HepG2 (cell line): ENCODE data around the gene ATXN7L2. TPM values are rescaled to one million over a fixed set of nuclear protein-coding genes. Genes with fewer than 3 reads are reported as not detected.

ENCODE experiments used
- ATAC-seq: fragments of 200-7000 bp; cut with Tn5 transposase; 3 replicates; pipeline ENCODE4 v1.9.1; 2020; ENCODE audit warnings: mild to moderate bottlenecking, moderate library complexity
- BruUV-seq: library from RNA; stranded (reverse); fragments of 400-500 nt; replicated peaks from 2 replicates; lab custom pipeline; 2021; lab: Mats Ljungman, UMichigan
- CTCF ChIA-PET: fragments of 300-600 bp; formaldehyde crosslinking; extraction: SDS; loops from one replicate; lab custom pipeline; 2021; ENCODE audit warnings: low total read pairs, inconsistent platforms, low intra/inter-chr PET ratio; lab: Yijun Ruan, JAX
- POLR2A ChIA-PET: fragments of 350-600 bp; sonication (Branson Sonifier 250); formaldehyde crosslinking; loops from one replicate; lab custom pipeline; 2020; ENCODE audit warnings: antibody characterized with exemption, inconsistent platforms; lab: Yijun Ruan, JAX
- DNase-seq: peaks from one replicate; pipeline ENCODE4 v3.0.0-alpha.2; 2015; ENCODE audit warnings: low spot score
- FAIRE-seq: peaks from 3 replicates; lab custom pipeline; 2011; peaks lifted over from hg19 to GRCh38; lab: Jason Lieb, UNC
- H2AFZ ChIP-seq: one replicate; pipeline ENCODE4 v1.6.1; 2011; ENCODE audit warnings: low read length, inconsistent platforms
- H3K27ac ChIP-seq: fragments of 300-600 bp; 3 replicates; pipeline ENCODE4 v1.8.0; 2011; ENCODE audit warnings: mixed run types, mild to moderate bottlenecking, mixed read lengths, low read length, inconsistent platforms; ENCODE audit not compliant: insufficient read depth; ENCODE audit errors: extremely low read length
- H3K27me3 ChIP-seq, 2 experiments: fragments of 200-600 bp in 1 of 2; 2 replicates in 1 of 2; 3 replicates in 1 of 2; pipeline versions ENCODE4 v1.6.0 to v1.8.0; 2011; ENCODE audit warnings: low read length in 2 of 2, mild to moderate bottlenecking in 2 of 2, moderate library complexity in 2 of 2, inconsistent platforms in 1 of 2; ENCODE audit not compliant: insufficient read depth in 2 of 2, control insufficient read depth in 1 of 2
- H3K36me3 ChIP-seq, 2 experiments: fragments of 200-600 bp in 1 of 2; replicated peaks in 1 of 2; 2 replicates in 1 of 2; 3 replicates in 1 of 2; pipeline versions ENCODE4 v1.5.1 to v1.8.0; 2011; ENCODE audit warnings: low read length in 2 of 2, inconsistent platforms in 1 of 2; ENCODE audit not compliant: insufficient read depth in 2 of 2, control insufficient read depth in 1 of 2
- H3K4me1 ChIP-seq: 2 replicates; pipeline ENCODE4 v1.5.1; 2012; ENCODE audit warnings: low read length, inconsistent platforms; ENCODE audit not compliant: insufficient read depth
- H3K4me2 ChIP-seq: 2 replicates; pipeline ENCODE4 v1.6.0; 2011; ENCODE audit warnings: low read depth, low read length, inconsistent platforms
- H3K4me3 ChIP-seq, 3 experiments: fragments of 200-600 bp in 1 of 3; sonication (generic), shearing (Covaris generic) in 1 of 3; replicated peaks in 1 of 3; 2 replicates each; pipeline ENCODE4 v1.5.1; 2011 to 2016; ENCODE audit warnings: low read length in 3 of 3, inconsistent platforms in 2 of 3, low read depth in 2 of 3, mild to moderate bottlenecking in 2 of 3, control low read depth in 1 of 3, mixed read lengths in 1 of 3; ENCODE audit not compliant: insufficient read depth in 1 of 3
- H3K79me2 ChIP-seq: one replicate; pipeline ENCODE4 v1.6.1; 2011; ENCODE audit warnings: low read length, inconsistent platforms; ENCODE audit not compliant: insufficient read depth
- H3K9ac ChIP-seq: 2 replicates; pipeline ENCODE4 v1.6.0; 2011; ENCODE audit warnings: mild to moderate bottlenecking, low read depth, low read length, inconsistent platforms; ENCODE audit not compliant: insufficient read depth
- H3K9me3 ChIP-seq: 2 replicates; pipeline ENCODE4 v1.5.1; 2012; ENCODE audit warnings: mild to moderate bottlenecking, low read length
- H4K20me1 ChIP-seq: 2 replicates; pipeline ENCODE4 v1.6.0; 2011; ENCODE audit warnings: inconsistent platforms, mild to moderate bottlenecking, low read length, moderate library complexity; ENCODE audit not compliant: insufficient read depth
- ELF3 ChIP-seq: IDR thresholded peaks from 2 replicates; pipeline ENCODE4 v1.6.1; 2016; ENCODE audit warnings: missing genetic modification reagents, missing compliant biosample characterization
- EP300 ChIP-seq, 3 experiments: sonication (generic) in 1 of 3; formaldehyde crosslinking in 1 of 3; IDR thresholded peaks; 2 replicates each; pipeline versions ENCODE4 v1.5.1 to v1.6.1; 2011 to 2020; ENCODE audit warnings: low read depth in 2 of 3, low read length in 2 of 3, borderline replicate concordance in 1 of 3, improper control_type of control experiment in 1 of 3, mild to moderate bottlenecking in 1 of 3, missing genetic modification reagents in 1 of 3, moderate library complexity in 1 of 3
- GATAD2A ChIP-seq: IDR thresholded peaks from 2 replicates; pipeline ENCODE4 v1.6.1; 2016
- HOXD1 ChIP-seq: sonication (generic); formaldehyde crosslinking; IDR thresholded peaks from 2 replicates; pipeline ENCODE4 v1.5.0; 2020; ENCODE audit warnings: missing genetic modification reagents
- MED1 ChIP-seq: sonication (generic); formaldehyde crosslinking; IDR thresholded peaks from 2 replicates; pipeline ENCODE4 v1.4.0; 2020; ENCODE audit warnings: missing genetic modification reagents
- RAD21 ChIP-seq: fragments of 450-650 bp; formaldehyde crosslinking; IDR thresholded peaks from 2 replicates; pipeline ENCODE4 v1.5.0; 2020; ENCODE audit warnings: mild to moderate bottlenecking
- SALL2 ChIP-seq: sonication (generic); formaldehyde crosslinking; IDR thresholded peaks from 2 replicates; pipeline ENCODE4 v1.8.1; 2023; ENCODE audit warnings: mild to moderate bottlenecking, missing genetic modification reagents, inconsistent platforms
- SAP130 ChIP-seq: IDR thresholded peaks from 2 replicates; pipeline ENCODE4 v1.6.1; 2016; ENCODE audit warnings: low read depth
- SSRP1 ChIP-seq: IDR thresholded peaks from 2 replicates; pipeline ENCODE4 v1.6.1; 2016; ENCODE audit warnings: control low read depth
- XBP1 ChIP-seq: sonication (generic); formaldehyde crosslinking; IDR thresholded peaks from 2 replicates; pipeline ENCODE4 v1.5.0; 2020; ENCODE audit warnings: missing genetic modification reagents
- ZSCAN20 ChIP-seq: sonication (generic); formaldehyde crosslinking; IDR thresholded peaks from 2 replicates; pipeline ENCODE4 v1.4.0; 2020; ENCODE audit warnings: missing genetic modification reagents, mild to moderate bottlenecking, borderline replicate concordance
- WGBS: methylation state at CpG from one replicate; pipeline ENCODE4 v1.1.6; 2017; ENCODE audit warnings: low lambda C conversion rate; 5-methylcytosine and 5-hydroxymethylcytosine counted together
- in situ Hi-C: cut with HindIII; loops from 2 replicates; pipeline ENCODE4 v1.10.0; 2017; ENCODE audit warnings: low pct_unique_long_range_greater_than_20kb; ENCODE audit not compliant: extremely low pct_ligation_motif_present
- intact Hi-C: fragments of 100-400 bp; cut with micrococcal nuclease; formaldehyde crosslinking; loops from one replicate; pipeline ENCODE4 v1.10.0; 2022; ENCODE audit not compliant: unreplicated experiment
- polyA plus RNA-seq, 8 experiments: library from polyadenylated mRNA; depleted of rRNA in 3 of 8; stranded (reverse) in 7 of 8; unstranded in 1 of 8; fragments of >200 nt; fragmentation: Illumina TruSeq in 4 of 8; extraction: Trizol in 4 of 8; gene quantifications; 2 replicates each; pipeline versions ENCODE4 v1.2.1 to v1.2.3, GENCODE V29; 2011 to 2016; ENCODE audit warnings: low read depth in 4 of 8, missing spikeins in 1 of 8, mixed read lengths in 1 of 8; ENCODE audit not compliant: insufficient read depth in 1 of 8
- total RNA-seq, 5 experiments: library from RNA; depleted of rRNA; stranded (reverse); fragments of >200 nt; fragmentation: Illumina TruSeq; extraction: Trizol; gene quantifications; 2 replicates each; pipeline ENCODE4 v1.2.3, GENCODE V29; 2016; ENCODE audit warnings: low read depth in 1 of 5
- TF ChIP-seq, protein P1 (sequence below): sonication (generic); formaldehyde crosslinking; IDR thresholded peaks from 2 replicates; pipeline ENCODE4 v1.5.1; 2020; ENCODE audit warnings: mild to moderate bottlenecking, missing genetic modification reagents
- TF ChIP-seq, protein P2 (sequence below): sonication (generic); formaldehyde crosslinking; IDR thresholded peaks from 2 replicates; pipeline ENCODE4 v1.4.0; 2020; ENCODE audit warnings: mild to moderate bottlenecking, missing genetic modification reagents, borderline replicate concordance
- TF ChIP-seq, protein P3 (sequence below): IDR thresholded peaks from 2 replicates; pipeline ENCODE4 v1.6.1; 2016; ENCODE audit warnings: mild to moderate bottlenecking

Gene ATXN7L2
- total and polyA plus RNA-seq, 2 of the 13 experiments (the other 11 are each of a cell fraction or from before 2014, with no cell fraction given), result 2.7 to 2.8 TPM

DNA sequence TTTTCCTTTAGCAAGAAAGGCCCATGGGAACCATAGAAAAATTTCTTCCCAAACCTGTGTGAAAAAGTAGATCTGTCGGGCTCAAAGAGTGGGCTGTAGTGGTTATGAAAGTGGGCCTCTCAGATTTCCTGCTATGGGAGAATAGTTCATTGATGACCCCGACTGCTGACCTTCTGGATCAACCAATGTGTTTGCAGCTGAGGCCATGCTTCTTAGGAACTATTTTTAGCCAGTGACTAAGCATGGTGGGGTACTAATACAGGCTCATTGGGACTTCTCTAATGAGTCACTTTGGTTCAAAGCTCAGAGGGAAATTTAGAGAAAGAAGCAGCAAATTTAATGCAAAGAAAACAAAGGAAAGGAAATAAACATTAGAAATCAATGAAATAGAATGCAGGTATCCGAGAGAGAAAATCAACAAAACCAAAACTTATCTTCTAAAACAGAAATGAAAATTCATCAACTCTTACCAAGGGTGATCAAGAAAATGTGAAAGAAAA lies 44.9 kb upstream of the ATXN7L2 start (continued):
- TF ChIP-seq SSRP1 (CRISPR knock-in tag) (no peak), GATAD2A (CRISPR knock-in tag) (peak; percentile 37; the same call in 1 of the 2 replicates)

DNA sequence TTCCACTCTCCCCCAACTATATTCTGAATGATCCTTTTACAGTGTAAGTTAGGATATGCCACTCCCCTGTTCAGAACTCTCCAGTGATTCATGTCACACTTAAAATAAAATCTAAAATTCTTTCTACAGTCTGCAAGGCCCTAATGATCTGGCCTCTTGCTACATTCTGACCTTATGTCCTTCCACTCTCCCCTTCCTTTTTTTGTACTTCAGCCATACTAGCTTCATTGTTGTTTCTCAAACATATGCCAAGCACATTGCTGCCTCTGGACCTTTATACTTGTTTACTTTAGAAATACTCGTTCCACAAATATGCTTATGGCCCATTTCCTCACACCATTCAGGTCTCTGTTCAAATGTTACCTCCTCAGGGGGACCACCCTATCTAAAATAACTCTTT lies 42.6 kb upstream of the ATXN7L2 start:
- Histone ChIP-seq H3K4me1 (peaks cover 36% of the 10 kb centered on the region), H3K9ac (no peak overlapping the region), H3K27me3 (peaks cover 0 to 35% of the 10 kb centered on the region in 2 experiments; a peak in 2 of 5 replicates), H2AFZ (no peak overlapping the region), H3K9me3 (no peaks in the 10 kb centered on the region), H3K79me2 (no peaks in the 10 kb centered on the region), H3K4me3 (no peak overlapping the region), H4K20me1 (no peaks in the 10 kb centered on the region), H3K27ac (no peak overlapping the region), H3K4me2 (peak overlapping the region; percentile 38; the same call in 1 of the 2 replicates), H3K36me3 (no peaks in the 10 kb centered on the region)
- WGBS, result 0% methylated on average over 1 of the region's 1 CpG
- ChIA-PET POLR2A (interaction anchor here (1.0 kb wide), 1 partner anchor 14 kb away, joined by 7 read pairs; the partner anchor contains the start of gene PSMA5), CTCF (no interaction called here)
- BruUV-seq, result no TSS peak
- intact Hi-C loops (loop anchor here (2.0 kb wide), 1 partner anchor 14 kb away; the partner anchor contains the start of gene PSMA5), in situ Hi-C loops (no loop called here)
- ATAC-seq (peak; percentile 82), FAIRE-seq (no peak), DNase-seq (peak; percentile 70)
- 0 out of 2 replicates have a peak, but pooled peaks have one; percentile 18 for TF ChIP-seq MED1 (CRISPR knock-in tag)
- TF ChIP-seq RAD21, result no peak
- TF ChIP-seq, protein P1, sequence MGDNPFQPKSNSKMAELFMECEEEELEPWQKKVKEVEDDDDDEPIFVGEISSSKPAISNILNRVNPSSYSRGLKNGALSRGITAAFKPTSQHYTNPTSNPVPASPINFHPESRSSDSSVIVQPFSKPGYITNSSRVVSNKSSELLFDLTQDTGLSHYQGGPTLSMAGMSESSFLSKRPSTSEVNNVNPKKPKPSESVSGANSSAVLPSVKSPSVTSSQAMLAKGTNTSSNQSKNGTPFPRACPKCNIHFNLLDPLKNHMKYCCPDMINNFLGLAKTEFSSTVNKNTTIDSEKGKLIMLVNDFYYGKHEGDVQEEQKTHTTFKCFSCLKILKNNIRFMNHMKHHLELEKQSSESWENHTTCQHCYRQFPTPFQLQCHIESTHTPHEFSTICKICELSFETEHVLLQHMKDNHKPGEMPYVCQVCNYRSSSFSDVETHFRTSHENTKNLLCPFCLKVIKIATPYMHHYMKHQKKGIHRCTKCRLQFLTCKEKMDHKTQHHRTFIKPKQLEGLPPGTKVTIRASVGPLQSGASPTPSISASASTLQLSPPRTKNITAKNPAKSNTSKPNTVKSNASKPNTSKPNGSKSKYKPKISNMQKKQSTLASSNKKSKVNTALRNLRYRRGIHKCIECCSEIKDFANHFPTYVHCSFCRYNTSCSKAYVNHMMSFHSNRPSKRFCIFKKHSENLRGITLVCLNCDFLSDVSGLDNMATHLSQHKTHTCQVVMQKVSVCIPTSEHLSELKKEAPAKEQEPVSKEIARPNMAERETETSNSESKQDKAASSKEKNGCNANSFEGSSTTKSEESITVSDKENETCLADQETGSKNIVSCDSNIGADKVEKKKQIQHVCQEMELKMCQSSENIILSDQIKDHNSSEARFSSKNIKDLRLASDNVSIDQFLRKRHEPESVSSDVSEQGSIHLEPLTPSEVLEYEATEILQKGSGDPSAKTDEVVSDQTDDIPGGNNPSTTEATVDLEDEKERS, result no peak
- peak; percentile 59 for TF ChIP-seq ELF3
- TF ChIP-seq XBP1 (CRISPR knock-in tag), result no peak
- no peak for TF ChIP-seq SALL2 (CRISPR knock-in tag)
- no peak for TF ChIP-seq ZSCAN20
- TF ChIP-seq, protein P2, sequence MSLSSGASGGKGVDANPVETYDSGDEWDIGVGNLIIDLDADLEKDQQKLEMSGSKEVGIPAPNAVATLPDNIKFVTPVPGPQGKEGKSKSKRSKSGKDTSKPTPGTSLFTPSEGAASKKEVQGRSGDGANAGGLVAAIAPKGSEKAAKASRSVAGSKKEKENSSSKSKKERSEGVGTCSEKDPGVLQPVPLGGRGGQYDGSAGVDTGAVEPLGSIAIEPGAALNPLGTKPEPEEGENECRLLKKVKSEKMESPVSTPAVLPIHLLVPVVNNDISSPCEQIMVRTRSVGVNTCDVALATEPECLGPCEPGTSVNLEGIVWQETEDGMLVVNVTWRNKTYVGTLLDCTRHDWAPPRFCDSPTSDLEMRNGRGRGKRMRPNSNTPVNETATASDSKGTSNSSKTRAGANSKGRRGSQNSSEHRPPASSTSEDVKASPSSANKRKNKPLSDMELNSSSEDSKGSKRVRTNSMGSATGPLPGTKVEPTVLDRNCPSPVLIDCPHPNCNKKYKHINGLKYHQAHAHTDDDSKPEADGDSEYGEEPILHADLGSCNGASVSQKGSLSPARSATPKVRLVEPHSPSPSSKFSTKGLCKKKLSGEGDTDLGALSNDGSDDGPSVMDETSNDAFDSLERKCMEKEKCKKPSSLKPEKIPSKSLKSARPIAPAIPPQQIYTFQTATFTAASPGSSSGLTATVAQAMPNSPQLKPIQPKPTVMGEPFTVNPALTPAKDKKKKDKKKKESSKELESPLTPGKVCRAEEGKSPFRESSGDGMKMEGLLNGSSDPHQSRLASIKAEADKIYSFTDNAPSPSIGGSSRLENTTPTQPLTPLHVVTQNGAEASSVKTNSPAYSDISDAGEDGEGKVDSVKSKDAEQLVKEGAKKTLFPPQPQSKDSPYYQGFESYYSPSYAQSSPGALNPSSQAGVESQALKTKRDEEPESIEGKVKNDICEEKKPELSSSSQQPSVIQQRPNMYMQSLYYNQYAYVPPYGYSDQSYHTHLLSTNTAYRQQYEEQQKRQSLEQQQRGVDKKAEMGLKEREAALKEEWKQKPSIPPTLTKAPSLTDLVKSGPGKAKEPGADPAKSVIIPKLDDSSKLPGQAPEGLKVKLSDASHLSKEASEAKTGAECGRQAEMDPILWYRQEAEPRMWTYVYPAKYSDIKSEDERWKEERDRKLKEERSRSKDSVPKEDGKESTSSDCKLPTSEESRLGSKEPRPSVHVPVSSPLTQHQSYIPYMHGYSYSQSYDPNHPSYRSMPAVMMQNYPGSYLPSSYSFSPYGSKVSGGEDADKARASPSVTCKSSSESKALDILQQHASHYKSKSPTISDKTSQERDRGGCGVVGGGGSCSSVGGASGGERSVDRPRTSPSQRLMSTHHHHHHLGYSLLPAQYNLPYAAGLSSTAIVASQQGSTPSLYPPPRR, result peak; percentile 94
- no peak for TF ChIP-seq HOXD1
- peak in 1 of 2 experiments; percentile 46; a peak in 2 of 4 replicates for TF ChIP-seq EP300 (IDR thresholded peaks at IDR 0.05; ENCODE audit: low read depth in 2 of 2, low read length in 2 of 2)
- no peak for TF ChIP-seq EP300 (CRISPR knock-in tag; IDR thresholded peaks at IDR 0.05; ENCODE audit: borderline replicate concordance)
- TF ChIP-seq, protein P3, sequence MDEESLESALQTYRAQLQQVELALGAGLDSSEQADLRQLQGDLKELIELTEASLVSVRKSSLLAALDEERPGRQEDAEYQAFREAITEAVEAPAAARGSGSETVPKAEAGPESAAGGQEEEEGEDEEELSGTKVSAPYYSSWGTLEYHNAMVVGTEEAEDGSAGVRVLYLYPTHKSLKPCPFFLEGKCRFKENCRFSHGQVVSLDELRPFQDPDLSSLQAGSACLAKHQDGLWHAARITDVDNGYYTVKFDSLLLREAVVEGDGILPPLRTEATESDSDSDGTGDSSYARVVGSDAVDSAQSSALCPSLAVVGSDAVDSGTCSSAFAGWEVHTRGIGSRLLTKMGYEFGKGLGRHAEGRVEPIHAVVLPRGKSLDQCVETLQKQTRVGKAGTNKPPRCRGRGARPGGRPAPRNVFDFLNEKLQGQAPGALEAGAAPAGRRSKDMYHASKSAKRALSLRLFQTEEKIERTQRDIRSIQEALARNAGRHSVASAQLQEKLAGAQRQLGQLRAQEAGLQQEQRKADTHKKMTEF, result peak; percentile 79
- TF ChIP-seq SAP130 (CRISPR knock-in tag), result peak; percentile 54
